SW 1271 (cell line): ENCODE data around the gene REPS2.

Source experiments
- DNase-seq, 2 experiments: peaks; one replicate each; lab custom pipeline; 2025; lab: John Stamatoyannopoulos, UW

REPS2 gene

GRCh38 chrX:17081968-17082367, 135.5 kb downstream of the REPS2 start:
- no peak for DNase-seq

DNA sequence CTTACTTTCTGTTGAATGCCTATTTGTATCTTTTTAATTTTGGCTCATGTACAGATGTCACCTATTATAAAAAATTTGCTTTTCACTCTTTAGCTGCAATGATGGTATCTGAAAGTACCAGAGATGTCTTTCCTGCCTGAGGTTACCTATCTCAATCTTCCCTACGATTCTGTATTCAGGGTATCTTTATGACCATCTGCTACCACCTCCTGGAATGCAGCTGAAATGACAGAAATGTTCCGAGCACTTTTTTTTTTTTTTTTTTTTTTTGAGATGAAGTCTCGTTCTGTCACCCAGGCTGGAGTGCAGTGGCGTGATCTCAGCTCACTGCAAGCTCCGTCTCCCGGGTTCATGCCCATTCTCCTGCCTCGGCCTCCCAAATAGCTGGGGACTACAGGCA, 136.4 kb downstream of the REPS2 start:
- no peak for DNase-seq

- DNase-seq, result no peak
Measured at GRCh38 chrX:17086317-17086716, 139.9 kb downstream of the REPS2 start.

DNA sequence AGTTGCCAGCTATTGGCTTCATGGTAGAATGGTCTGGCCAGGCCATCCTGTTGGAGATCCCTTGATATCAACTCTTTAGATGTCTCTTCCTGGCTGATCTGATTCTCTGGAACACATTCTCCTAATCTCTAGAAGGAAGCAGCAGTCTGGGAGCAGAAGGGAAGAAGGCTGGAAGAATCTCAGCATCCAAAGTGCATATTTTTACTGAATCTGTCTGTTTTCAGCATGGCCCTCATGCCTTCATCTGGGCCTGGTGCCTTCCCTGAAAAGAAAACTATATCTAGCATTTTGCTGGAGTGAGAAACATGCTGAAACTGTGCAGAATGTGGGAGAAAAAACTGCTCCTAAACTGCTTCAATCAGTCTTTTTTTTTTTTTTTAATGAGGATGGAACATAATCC, 148.7 kb downstream of the REPS2 start:
- DNase-seq, result no peak

- no peak for DNase-seq
Measured at GRCh38 chrX:17098516-17099247, 152.2 kb downstream of the REPS2 start.

DNA sequence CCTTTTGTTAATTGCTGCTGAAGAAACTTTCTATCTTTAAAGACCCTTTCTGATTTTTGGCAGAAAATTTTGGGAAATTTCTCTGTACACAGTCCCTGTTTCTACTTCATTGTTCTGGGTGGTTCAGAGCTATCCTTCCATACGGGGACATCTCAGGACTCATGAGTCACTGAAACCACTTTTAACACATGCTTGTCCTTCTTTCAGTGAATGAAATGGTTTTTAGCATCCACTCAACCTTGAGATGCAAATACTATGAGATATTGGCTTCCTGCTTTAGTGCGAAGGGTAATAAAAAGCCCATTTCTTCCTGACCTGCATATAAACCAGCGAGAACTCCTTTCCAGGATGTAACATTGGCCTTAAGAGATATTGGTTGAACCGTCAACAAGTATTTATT, 158.0 kb downstream of the REPS2 start:
- no peak for DNase-seq

DNA sequence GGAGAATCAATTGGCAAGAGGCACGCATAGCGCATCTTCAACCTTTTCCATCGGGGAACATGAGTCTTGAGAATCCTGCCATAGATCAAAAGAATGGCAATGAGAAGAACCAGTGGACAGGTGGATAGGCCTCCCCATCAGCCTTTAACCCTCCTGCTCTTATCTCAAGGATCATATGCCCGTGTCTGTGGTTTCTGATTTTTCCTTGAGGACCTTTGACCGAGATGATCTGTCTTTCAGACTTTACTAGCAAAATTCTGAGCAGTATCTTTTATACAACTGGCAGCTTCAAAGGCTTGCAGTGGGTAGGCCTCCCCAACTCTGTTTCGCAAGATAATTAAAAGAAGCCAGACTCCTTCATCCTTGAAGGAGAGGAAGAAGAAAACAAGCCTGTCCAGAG, 174.4 kb downstream of the REPS2 start:
- DNase-seq, result no peak

DNA sequence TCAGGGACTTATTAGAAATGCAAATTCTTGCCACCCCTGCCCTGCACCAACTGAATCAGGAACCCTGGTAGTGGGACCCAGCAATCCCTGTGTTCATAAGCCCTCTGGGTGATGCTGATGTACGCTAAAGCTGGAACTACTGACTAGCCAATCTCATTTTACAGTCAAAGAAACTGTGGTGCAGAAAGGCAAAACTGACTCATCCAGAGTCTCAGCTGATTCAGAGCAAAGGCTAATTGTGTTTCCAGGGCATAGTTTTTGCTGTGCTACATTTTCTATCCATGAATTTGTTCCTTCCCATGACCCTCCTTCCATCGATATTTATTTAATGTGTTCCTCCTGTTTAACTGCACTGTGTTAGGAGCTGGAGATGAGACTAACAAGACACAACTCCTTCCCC, 207.5 kb downstream of the REPS2 start:
- DNase-seq, result no peak

DNA sequence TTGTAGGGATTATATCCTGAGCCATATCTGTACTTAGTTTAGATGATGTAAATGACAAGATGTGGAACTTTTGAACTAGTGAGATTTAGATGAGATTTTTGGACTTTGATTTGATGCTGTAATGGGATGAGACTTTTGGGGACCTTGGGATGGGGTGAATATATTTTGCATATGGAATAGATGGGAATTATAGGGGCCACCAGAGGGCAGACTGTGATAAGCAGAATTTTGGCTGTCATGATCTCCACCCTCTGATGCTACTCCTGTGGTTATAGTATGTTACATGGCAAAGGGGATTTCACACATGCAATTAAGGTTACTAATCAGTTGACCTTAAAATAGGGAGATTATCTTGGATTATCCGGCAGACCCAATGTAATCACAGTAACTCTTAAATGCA, 214.5 kb downstream of the REPS2 start:
- DNase-seq, result no peak

DNA sequence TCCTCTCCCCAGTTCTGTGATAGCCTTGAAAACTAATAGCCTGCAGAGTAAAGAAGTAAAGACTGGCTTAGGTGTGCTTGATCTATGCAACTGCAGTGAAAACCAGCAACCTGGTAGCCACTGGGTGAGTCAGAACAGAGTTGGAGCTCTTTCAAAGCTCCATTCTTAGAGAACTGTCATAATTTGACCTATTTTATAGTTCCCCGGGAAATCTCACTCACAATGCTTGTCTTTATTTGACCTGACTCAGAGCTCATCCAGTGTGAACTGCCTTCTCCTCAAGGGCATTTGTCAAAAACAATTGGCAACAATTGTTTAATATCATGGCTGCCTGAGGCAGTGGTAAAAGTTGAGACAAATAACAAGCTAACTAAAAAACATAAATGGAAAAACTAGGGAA, 215.5 kb downstream of the REPS2 start:
- DNase-seq, result no peak

DNA sequence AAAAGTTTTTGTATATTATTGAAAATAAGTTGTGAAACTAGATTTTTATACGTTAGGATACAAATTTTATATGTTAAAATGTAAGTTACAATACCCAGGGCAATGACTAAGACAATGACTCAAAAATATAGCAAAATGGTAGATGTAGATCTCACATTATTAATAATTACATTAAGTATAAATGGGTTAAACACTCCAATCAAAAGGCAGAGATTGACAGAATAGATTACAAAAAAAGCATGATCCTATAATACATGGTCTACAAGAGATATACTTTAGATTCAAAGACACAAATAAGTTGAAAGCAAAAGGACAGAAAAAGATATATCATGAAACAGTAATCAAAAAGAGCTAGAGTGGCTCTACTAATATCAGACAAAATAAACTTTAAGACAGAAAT, 217.6 kb downstream of the REPS2 start:
- no peak for DNase-seq

GRCh38 chrX:17164941-17165340, 218.5 kb downstream of the REPS2 start:
- DNase-seq, result no peak

DNA sequence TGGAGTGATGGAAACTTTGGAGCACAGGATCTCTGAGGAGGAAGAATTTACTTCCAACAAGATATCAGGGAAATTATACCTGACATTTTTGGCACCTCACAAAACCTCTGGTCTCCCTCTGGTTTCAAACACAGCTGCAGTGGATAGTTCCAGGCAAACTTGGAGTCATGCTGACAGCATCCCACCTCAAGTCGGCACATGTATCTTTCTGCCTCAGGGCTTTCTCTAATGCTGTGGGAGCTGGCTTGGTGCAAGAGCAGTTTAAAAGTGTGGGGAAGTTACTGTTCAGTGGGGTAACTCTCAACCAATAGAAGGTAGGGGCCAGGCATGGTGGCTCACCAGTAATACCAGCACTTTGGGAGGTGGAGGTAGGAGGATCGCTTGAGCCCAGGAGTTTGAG, 221.5 kb downstream of the REPS2 start:
- DNase-seq, result no peak

DNA sequence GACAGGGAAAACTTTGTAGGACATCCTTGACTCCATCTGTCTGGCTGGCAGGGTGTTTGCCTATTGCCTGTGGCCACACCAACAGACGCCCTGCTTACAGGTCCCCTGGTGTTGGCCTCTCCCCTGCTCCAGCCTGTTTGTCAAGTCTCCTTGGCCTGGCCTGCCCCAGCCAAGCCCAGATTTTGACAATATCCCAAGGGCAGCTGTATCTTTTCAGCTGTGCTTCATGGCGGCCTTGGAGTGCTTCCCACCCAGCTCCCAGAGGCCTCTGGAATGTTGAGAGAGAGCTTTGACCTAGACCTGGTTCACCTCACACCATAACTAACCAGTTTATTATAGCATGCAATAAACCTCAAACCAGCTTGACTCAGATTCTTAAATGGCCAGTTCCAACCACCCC, 224.5 kb downstream of the REPS2 start:
- DNase-seq, result no peak

- no peak for DNase-seq
Measured at GRCh38 chrX:17174671-17175070, 228.2 kb downstream of the REPS2 start.

GRCh38 chrX:17182317-17182716, 235.9 kb downstream of the REPS2 start:
- no peak for DNase-seq

DNA sequence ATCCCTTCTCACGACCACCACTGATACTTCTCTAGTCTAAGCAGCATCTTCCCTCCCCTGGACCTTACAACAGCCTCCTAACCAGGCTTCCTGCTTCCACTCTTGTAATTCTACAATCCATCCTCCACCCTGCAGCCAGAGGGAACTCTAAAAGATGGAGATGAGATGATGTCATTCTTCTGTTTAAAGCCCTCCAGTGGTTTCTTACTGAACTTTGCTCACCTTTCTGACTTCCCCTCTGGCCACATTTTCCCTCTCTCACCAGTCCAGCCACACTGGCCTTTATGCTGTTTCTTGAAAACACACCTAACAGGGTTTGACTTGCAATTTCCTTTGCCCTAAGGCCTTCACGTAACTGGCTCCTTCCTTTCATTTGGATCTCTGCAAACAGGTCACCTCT, 237.1 kb downstream of the REPS2 start:
- no peak for DNase-seq

- DNase-seq, result no peak
Measured at GRCh38 chrX:17185431-17185830, 239.0 kb downstream of the REPS2 start.

GRCh38 chrX:17187136-17187756, 240.8 kb downstream of the REPS2 start:
- no peak for DNase-seq

DNA sequence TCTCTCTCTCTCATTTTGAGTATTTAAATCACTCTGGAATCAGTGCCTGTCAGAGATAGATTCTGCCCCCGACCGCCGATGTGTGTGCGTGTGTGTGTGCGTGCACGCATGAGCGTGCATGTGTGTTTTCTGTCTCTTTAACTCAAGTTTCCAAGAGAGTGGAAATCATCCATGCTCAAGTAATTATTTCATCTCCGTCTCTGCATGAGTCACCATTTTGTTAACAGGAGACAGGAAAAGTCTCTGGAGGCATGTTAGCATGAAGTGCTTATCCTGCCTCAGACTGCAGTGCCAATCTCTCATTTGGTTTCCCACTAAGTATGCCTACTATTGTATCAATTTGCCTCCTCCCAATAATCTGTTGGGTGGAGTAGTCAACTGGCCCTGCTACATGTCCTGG, 245.6 kb downstream of the REPS2 start:
- DNase-seq, result no peak
